Liver (tissue), 9 donors: Measurements from ENCODE around the gene NEU4. TPM values are rescaled to one million over a fixed set of nuclear protein-coding genes. Genes with fewer than 3 reads are reported as not detected.
"Not testable (repeated sequence)": the region's sequence is repeated elsewhere in the genome, so short reads cannot be mapped to it uniquely, and the experiment has no call there.

Experiments used
- DNase-seq: peaks from one replicate; pipeline ENCODE4 v3.0.0-alpha.2; 2017; ENCODE audit warnings: low spot score
- H3K27ac ChIP-seq, 2 donors: one replicate each; pipeline ENCODE4 v1.7.0; 2013; ENCODE audit warnings: inconsistent platforms in 2 of 2, low read length in 2 of 2, control low read depth in 1 of 2, low read depth in 1 of 2, mild to moderate bottlenecking in 1 of 2
- H3K27me3 ChIP-seq, 4 donors: one replicate each; pipeline versions ENCODE4 v1.6.1 to v1.7.0; 2013; ENCODE audit warnings: low read length in 3 of 4, inconsistent platforms in 1 of 4, mild to moderate bottlenecking in 1 of 4, moderate library complexity in 1 of 4; ENCODE audit not compliant: control insufficient read depth in 4 of 4, insufficient read depth in 4 of 4
- H3K36me3 ChIP-seq, 4 donors: one replicate each; pipeline versions ENCODE4 v1.6.1 to v1.7.0; 2013; ENCODE audit warnings: low read length in 3 of 4, mild to moderate bottlenecking in 3 of 4, low read depth in 1 of 4, moderate library complexity in 1 of 4; ENCODE audit not compliant: control insufficient read depth in 4 of 4, insufficient read depth in 3 of 4
- H3K4me1 ChIP-seq, 4 donors: one replicate each; pipeline versions ENCODE4 v1.6.1 to v1.7.0; 2013; ENCODE audit warnings: low read length in 3 of 4, mild to moderate bottlenecking in 3 of 4, moderate library complexity in 1 of 4; ENCODE audit not compliant: control insufficient read depth in 4 of 4, insufficient read depth in 4 of 4
- H3K4me3 ChIP-seq, 3 donors: one replicate each; pipeline versions ENCODE4 v1.6.1 to v1.7.0; 2013; ENCODE audit warnings: low read length in 3 of 3, control low read depth in 1 of 3, low read depth in 1 of 3, mild to moderate bottlenecking in 1 of 3
- H3K9ac ChIP-seq, 2 donors: one replicate each; pipeline ENCODE4 v1.7.0; 2013; ENCODE audit warnings: low read length in 2 of 2, mild to moderate bottlenecking in 2 of 2, moderate library complexity in 2 of 2, control low read depth in 1 of 2, low read depth in 1 of 2
- H3K9me3 ChIP-seq, 4 donors: one replicate each; pipeline versions ENCODE4 v1.6.1 to v1.7.0; 2013; ENCODE audit warnings: low read length in 3 of 4; ENCODE audit not compliant: control insufficient read depth in 4 of 4
- EGR1 ChIP-seq, 2 donors: IDR thresholded peaks; 2 replicates each; pipeline ENCODE4 v1.6.1; 2016 to 2018; ENCODE audit warnings: antibody characterized with exemption in 2 of 2, low read depth in 2 of 2
- FOXA1 ChIP-seq: IDR thresholded peaks from 2 replicates; pipeline ENCODE4 v1.6.1; 2016; ENCODE audit warnings: antibody characterized with exemption
- FOXA2 ChIP-seq: IDR thresholded peaks from 2 replicates; pipeline ENCODE4 v1.6.1; 2016; ENCODE audit warnings: antibody characterized with exemption
- GABPA ChIP-seq, 2 donors: IDR thresholded peaks in 1 of 2; conservative IDR thresholded peaks in 1 of 2; 2 replicates each; pipeline ENCODE4 v1.6.1; 2016; ENCODE audit warnings: antibody characterized with exemption in 2 of 2, mild to moderate bottlenecking in 1 of 2, moderate library complexity in 1 of 2
- HNF4A ChIP-seq, 2 donors: conservative IDR thresholded peaks; 2 replicates each; pipeline ENCODE4 v1.6.1; 2016; ENCODE audit warnings: antibody characterized with exemption in 2 of 2, mild to moderate bottlenecking in 2 of 2
- HNF4G ChIP-seq: IDR thresholded peaks from 2 replicates; pipeline ENCODE4 v1.6.1; 2016; ENCODE audit warnings: antibody characterized with exemption
- JUND ChIP-seq, 2 donors: IDR thresholded peaks; 2 replicates each; pipeline ENCODE4 v1.6.1; 2016; ENCODE audit warnings: antibody characterized with exemption in 2 of 2
- NR2F2 ChIP-seq: IDR thresholded peaks from 2 replicates; pipeline ENCODE4 v1.6.1; 2016; ENCODE audit warnings: antibody characterized with exemption
- RAD21 ChIP-seq, 2 donors: IDR thresholded peaks; 2 replicates each; pipeline ENCODE4 v1.6.1; 2016; ENCODE audit warnings: antibody characterized with exemption in 2 of 2, mild to moderate bottlenecking in 2 of 2
- RXRA ChIP-seq, 2 donors: IDR thresholded peaks; 2 replicates each; pipeline ENCODE4 v1.6.1; 2017 to 2018; ENCODE audit warnings: antibody characterized with exemption in 2 of 2, mild to moderate bottlenecking in 1 of 2
- SP1 ChIP-seq: IDR thresholded peaks from 2 replicates; pipeline ENCODE4 v1.6.1; 2018; ENCODE audit warnings: antibody characterized with exemption, mild to moderate bottlenecking
- TAF1 ChIP-seq: conservative IDR thresholded peaks from 2 replicates; pipeline ENCODE4 v1.6.1; 2016; ENCODE audit warnings: antibody characterized with exemption, mild to moderate bottlenecking
- YY1 ChIP-seq: IDR thresholded peaks from 2 replicates; pipeline ENCODE4 v1.6.1; 2016; ENCODE audit warnings: antibody characterized with exemption, mild to moderate bottlenecking
- WGBS: extraction: QIAGEN DNeasy Blood & Tissue Kit; methylation state at CpG from one replicate; pipeline ENCODE4 v1.1.7; 2013; 5-methylcytosine and 5-hydroxymethylcytosine counted together
- polyA plus RNA-seq, 2 donors: library from polyadenylated mRNA; stranded (reverse) in 1 of 2; unstranded in 1 of 2; fragments of 200-250 nt in 1 of 2; fragments of >200 nt in 1 of 2; fragmentation: Nextera tagmentation in 1 of 2; extraction: Ambion mirVana in 1 of 2; gene quantifications; one replicate each; pipeline versions ENCODE4 v1.2.1 to v1.2.3, GENCODE V29; 2013 to 2015
- total RNA-seq, 2 donors: library from RNA; depleted of rRNA; stranded (reverse); fragments of >200 nt; gene quantifications; one replicate each; pipeline ENCODE4 v1.2.3, GENCODE V29; 2014
- TF ChIP-seq, protein P1 (sequence below): IDR thresholded peaks from 2 replicates; pipeline ENCODE4 v1.6.1; 2016; ENCODE audit warnings: antibody characterized with exemption, mild to moderate bottlenecking
- TF ChIP-seq, protein P2 (sequence below): IDR thresholded peaks from 2 replicates; pipeline ENCODE4 v1.6.1; 2016; ENCODE audit warnings: antibody characterized with exemption
- TF ChIP-seq, protein P3 (sequence below): IDR thresholded peaks from 2 replicates; pipeline ENCODE4 v1.6.1; 2016; ENCODE audit warnings: antibody characterized with exemption
- TF ChIP-seq, protein P4 (sequence below): fragments of 150-350 bp; IDR thresholded peaks from 2 replicates; pipeline ENCODE4 v1.5.1; 2017; ENCODE audit warnings: improper control_type of control experiment, low read depth, low read length; ENCODE audit not compliant: missing input control
- TF ChIP-seq, protein P5 (sequence below): IDR thresholded peaks from 2 replicates; pipeline ENCODE4 v1.6.1; 2016; ENCODE audit warnings: antibody characterized with exemption
- donor health status: healthy.
- donor health status: healthy.
- donor health status: healthy.
- donor health status: healthy.
- donor health status: healthy.

The NEU4 gene, protein sequence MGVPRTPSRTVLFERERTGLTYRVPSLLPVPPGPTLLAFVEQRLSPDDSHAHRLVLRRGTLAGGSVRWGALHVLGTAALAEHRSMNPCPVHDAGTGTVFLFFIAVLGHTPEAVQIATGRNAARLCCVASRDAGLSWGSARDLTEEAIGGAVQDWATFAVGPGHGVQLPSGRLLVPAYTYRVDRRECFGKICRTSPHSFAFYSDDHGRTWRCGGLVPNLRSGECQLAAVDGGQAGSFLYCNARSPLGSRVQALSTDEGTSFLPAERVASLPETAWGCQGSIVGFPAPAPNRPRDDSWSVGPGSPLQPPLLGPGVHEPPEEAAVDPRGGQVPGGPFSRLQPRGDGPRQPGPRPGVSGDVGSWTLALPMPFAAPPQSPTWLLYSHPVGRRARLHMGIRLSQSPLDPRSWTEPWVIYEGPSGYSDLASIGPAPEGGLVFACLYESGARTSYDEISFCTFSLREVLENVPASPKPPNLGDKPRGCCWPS
- 10 to 100 TPM in 1 of 2 donors, 1 to 10 TPM in 1; 5.4 to 52.7 TPM for total RNA-seq
- 10 to 100 TPM; 17.5 to 58.4 TPM for polyA plus RNA-seq

DNA sequence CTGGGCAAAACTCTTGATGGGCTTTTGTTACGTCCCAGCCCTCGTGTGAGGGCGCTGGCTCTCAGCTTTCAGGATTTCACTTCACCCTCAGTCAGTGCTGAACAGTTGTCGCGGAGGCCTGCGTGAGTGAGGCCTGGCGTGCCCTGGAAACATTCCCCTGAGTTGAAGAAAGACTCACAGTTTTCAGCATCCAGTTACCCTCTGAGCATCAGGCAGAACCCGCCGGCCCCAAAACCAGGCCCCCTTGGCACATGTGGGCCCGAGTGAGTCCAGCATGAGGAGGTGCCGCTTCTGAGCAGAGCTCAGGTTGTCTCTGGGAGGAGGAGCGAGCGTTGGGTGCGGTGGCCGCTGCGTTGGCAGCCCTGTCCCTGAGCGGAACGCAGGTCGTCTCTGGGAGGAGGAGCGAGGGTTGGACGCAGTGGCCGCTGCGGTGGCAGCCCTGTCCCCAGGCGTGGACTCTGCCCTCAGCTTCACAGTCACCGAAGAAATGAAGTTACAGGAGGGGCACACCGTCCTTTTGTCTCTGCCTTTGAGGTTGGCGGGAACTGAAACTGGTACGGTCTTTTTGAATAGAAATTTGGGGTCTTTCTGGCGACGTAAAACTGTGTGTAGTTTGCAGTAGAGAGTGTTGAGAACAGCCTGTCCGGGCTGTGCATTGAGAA, at the start of gene NEU4:
Gene NEU4 (plus strand): TSS at position 473 of the 662 bp plus-strand sequence. CDS start 5,292 bp downstream, outside the sequence.
- no peaks in the 10 kb centered on the region for H3K36me3 ChIP-seq
- H3K4me3 ChIP-seq: peak within 1 kb of the TSS; percentile 68 to 85 (median 74)
- H3K9ac ChIP-seq: peak within 1 kb of the TSS; percentile 88 to 92
- peak within 1 kb of the TSS; percentile 85 to 93 for H3K27ac ChIP-seq
- H3K9me3 ChIP-seq: no peaks in the 10 kb centered on the region
- peak; percentile 57 for DNase-seq
- H3K4me1 ChIP-seq: peaks cover 8 to 46% (median 24%) of the 10 kb centered on the region in 4 donors
- no peaks in the 10 kb centered on the region for H3K27me3 ChIP-seq
- WGBS: 37% methylated on average over 31 of the region's 31 CpGs
- TF ChIP-seq, protein P1, sequence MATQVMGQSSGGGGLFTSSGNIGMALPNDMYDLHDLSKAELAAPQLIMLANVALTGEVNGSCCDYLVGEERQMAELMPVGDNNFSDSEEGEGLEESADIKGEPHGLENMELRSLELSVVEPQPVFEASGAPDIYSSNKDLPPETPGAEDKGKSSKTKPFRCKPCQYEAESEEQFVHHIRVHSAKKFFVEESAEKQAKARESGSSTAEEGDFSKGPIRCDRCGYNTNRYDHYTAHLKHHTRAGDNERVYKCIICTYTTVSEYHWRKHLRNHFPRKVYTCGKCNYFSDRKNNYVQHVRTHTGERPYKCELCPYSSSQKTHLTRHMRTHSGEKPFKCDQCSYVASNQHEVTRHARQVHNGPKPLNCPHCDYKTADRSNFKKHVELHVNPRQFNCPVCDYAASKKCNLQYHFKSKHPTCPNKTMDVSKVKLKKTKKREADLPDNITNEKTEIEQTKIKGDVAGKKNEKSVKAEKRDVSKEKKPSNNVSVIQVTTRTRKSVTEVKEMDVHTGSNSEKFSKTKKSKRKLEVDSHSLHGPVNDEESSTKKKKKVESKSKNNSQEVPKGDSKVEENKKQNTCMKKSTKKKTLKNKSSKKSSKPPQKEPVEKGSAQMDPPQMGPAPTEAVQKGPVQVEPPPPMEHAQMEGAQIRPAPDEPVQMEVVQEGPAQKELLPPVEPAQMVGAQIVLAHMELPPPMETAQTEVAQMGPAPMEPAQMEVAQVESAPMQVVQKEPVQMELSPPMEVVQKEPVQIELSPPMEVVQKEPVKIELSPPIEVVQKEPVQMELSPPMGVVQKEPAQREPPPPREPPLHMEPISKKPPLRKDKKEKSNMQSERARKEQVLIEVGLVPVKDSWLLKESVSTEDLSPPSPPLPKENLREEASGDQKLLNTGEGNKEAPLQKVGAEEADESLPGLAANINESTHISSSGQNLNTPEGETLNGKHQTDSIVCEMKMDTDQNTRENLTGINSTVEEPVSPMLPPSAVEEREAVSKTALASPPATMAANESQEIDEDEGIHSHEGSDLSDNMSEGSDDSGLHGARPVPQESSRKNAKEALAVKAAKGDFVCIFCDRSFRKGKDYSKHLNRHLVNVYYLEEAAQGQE: peak; percentile 89
- TF ChIP-seq SP1 (peak; percentile 86), TAF1 (peak; percentile 36), RXRA (IDR thresholded peaks at IDR 0.05) (peak; percentile 72 to 80), FOXA2 (no peak), HNF4G (peak; percentile 87), FOXA1 (no peak), NR2F2 (no peak), YY1 (peak; percentile 80), GABPA (IDR thresholded peaks at IDR 0.05 in 1 of 2, conservative IDR thresholded peaks at IDR 0.05 in 1 of 2) (no peak), HNF4A (conservative IDR thresholded peaks at IDR 0.05) (peak; percentile 97 to 99), RAD21 (IDR thresholded peaks at IDR 0.05) (peak in 1 of 2 donors; percentile 57), JUND (IDR thresholded peaks at IDR 0.05) (peak in 1 of 2 donors; percentile 25), EGR1 (IDR thresholded peaks at IDR 0.05; ENCODE audit: low read depth in 2 of 2) (peak in 1 of 2 donors; percentile 54)
- TF ChIP-seq, protein P2, sequence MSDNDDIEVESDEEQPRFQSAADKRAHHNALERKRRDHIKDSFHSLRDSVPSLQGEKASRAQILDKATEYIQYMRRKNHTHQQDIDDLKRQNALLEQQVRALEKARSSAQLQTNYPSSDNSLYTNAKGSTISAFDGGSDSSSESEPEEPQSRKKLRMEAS: no peak
- TF ChIP-seq, protein P3, sequence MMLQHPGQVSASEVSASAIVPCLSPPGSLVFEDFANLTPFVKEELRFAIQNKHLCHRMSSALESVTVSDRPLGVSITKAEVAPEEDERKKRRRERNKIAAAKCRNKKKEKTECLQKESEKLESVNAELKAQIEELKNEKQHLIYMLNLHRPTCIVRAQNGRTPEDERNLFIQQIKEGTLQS: no peak
- TF ChIP-seq, protein P4, sequence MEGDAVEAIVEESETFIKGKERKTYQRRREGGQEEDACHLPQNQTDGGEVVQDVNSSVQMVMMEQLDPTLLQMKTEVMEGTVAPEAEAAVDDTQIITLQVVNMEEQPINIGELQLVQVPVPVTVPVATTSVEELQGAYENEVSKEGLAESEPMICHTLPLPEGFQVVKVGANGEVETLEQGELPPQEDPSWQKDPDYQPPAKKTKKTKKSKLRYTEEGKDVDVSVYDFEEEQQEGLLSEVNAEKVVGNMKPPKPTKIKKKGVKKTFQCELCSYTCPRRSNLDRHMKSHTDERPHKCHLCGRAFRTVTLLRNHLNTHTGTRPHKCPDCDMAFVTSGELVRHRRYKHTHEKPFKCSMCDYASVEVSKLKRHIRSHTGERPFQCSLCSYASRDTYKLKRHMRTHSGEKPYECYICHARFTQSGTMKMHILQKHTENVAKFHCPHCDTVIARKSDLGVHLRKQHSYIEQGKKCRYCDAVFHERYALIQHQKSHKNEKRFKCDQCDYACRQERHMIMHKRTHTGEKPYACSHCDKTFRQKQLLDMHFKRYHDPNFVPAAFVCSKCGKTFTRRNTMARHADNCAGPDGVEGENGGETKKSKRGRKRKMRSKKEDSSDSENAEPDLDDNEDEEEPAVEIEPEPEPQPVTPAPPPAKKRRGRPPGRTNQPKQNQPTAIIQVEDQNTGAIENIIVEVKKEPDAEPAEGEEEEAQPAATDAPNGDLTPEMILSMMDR: no peak
- TF ChIP-seq, protein P5, sequence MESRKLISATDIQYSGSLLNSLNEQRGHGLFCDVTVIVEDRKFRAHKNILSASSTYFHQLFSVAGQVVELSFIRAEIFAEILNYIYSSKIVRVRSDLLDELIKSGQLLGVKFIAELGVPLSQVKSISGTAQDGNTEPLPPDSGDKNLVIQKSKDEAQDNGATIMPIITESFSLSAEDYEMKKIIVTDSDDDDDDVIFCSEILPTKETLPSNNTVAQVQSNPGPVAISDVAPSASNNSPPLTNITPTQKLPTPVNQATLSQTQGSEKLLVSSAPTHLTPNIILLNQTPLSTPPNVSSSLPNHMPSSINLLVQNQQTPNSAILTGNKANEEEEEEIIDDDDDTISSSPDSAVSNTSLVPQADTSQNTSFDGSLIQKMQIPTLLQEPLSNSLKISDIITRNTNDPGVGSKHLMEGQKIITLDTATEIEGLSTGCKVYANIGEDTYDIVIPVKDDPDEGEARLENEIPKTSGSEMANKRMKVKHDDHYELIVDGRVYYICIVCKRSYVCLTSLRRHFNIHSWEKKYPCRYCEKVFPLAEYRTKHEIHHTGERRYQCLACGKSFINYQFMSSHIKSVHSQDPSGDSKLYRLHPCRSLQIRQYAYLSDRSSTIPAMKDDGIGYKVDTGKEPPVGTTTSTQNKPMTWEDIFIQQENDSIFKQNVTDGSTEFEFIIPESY: no peak

DNA sequence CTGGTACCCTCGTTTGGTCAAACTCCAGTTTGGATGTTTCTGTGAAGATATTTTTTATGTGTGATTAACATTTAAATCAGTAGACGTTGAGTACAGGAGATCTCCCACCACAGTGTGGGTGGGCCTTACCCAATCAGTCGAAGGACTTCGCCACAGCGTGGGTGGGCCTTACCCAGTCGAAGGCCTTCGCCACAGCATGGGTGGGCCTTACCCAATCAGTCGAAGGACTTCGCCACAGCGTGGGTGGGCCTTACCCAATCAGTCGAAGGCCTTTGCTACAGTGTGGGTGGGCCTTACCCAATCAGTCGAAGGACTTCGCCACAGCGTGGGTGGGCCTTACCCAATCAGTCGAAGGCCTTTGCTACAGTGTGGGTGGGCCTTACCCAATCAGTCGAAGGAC, 49.1 kb upstream of the NEU4 start:
- not testable (repeated sequence) for H3K9ac ChIP-seq, H3K4me3 ChIP-seq, DNase-seq, H3K27me3 ChIP-seq, H3K4me1 ChIP-seq, H3K27ac ChIP-seq, H3K9me3 ChIP-seq
- peaks cover 6 to 28% (median 15%) of the 10 kb centered on the region in 4 donors for H3K36me3 ChIP-seq
- WGBS: 96% methylated on average over 11 of the region's 16 CpGs
